HL-60 (cell line): ENCODE results near the gene NDUFS1.

Experiments
- DNase-seq, 2 experiments: peaks; one replicate each; pipeline ENCODE4 v3.0.0-alpha.2; 2010 to 2020; ENCODE audit warnings: low read depth in 1 of 2, low spot score in 1 of 2
- H3K27ac ChIP-seq: fragments of 250-450 bp; sonication (Bioruptor Pico); replicated peaks from 2 replicates; pipeline ENCODE4 v1.5.1; 2020; ENCODE audit warnings: mild to moderate bottlenecking, moderate library complexity
- H3K27me3 ChIP-seq: fragments of 250-450 bp; sonication (Bioruptor Pico); 2 replicates; pipeline ENCODE4 v1.5.1; 2021; ENCODE audit warnings: mild to moderate bottlenecking, moderate library complexity; ENCODE audit not compliant: insufficient read depth, poor library complexity, severe bottlenecking
- H3K4me3 ChIP-seq: replicated peaks from 2 replicates; pipeline ENCODE4 v1.5.1; 2011; ENCODE audit warnings: mild to moderate bottlenecking, control low read depth, low read length; ENCODE audit not compliant: insufficient read depth
- CTCF ChIP-seq: IDR thresholded peaks from one replicate; pipeline ENCODE4 v1.5.1; 2011; ENCODE audit warnings: low read length, control low read depth, inconsistent platforms; ENCODE audit not compliant: insufficient read depth
- GABPA ChIP-seq: IDR thresholded peaks from 2 replicates; pipeline ENCODE4 v1.6.1; 2012; ENCODE audit warnings: low read depth
- POLR2AphosphoS5 ChIP-seq: IDR thresholded peaks from 2 replicates; pipeline ENCODE4 v1.6.1; 2012; ENCODE audit warnings: low read depth
- REST ChIP-seq: IDR thresholded peaks from 2 replicates; pipeline ENCODE4 v1.6.1; 2012; ENCODE audit warnings: low read depth; ENCODE audit not compliant: insufficient replicate concordance
- SPI1 ChIP-seq: IDR thresholded peaks from 2 replicates; pipeline ENCODE4 v1.6.1; 2012; ENCODE audit warnings: low read depth, mild to moderate bottlenecking, borderline replicate concordance

Gene NDUFS1

GRCh38 chr2:206116278-206116677 lies 43.0 kb downstream of the NDUFS1 start:
- no peak for DNase-seq
- Histone ChIP-seq H3K27me3 (no peaks in the 10 kb centered on the region), H3K4me3 (no peak overlapping the region), H3K27ac (no peak overlapping the region)
- no peak for TF ChIP-seq REST

- TF ChIP-seq SPI1 (no peak), GABPA (no peak), CTCF (no peak), REST (no peak), POLR2AphosphoS5 (no peak)
- no peaks in the 10 kb centered on the region for H3K27me3 ChIP-seq
- no peak overlapping the region for H3K4me3 ChIP-seq
- no peak for DNase-seq
- H3K27ac ChIP-seq, result no peak overlapping the region
Observed at GRCh38 chr2:206115026-206115578, 44.1 kb downstream of the NDUFS1 start.

- Histone ChIP-seq H3K27me3 (no peaks in the 10 kb centered on the region), H3K4me3 (no peak overlapping the region), H3K27ac (no peak overlapping the region)
- no peak for DNase-seq
- TF ChIP-seq REST (no peak), POLR2AphosphoS5 (no peak), SPI1 (no peak)
Observed at GRCh38 chr2:206112846-206113547, 46.2 kb downstream of the NDUFS1 start.

GRCh38 chr2:206112108-206112507 lies 47.1 kb downstream of the NDUFS1 start:
- no peak for TF ChIP-seq REST
- no peak for TF ChIP-seq GABPA
- no peak for TF ChIP-seq CTCF
- no peak for TF ChIP-seq SPI1
- TF ChIP-seq POLR2AphosphoS5, result no peak
- Histone ChIP-seq H3K4me3 (no peak overlapping the region), H3K27me3 (no peaks in the 10 kb centered on the region), H3K27ac (no peak overlapping the region)
- DNase-seq, result no peak
